NB4 (cell line): ENCODE data around the gene SLC6A11.

Experiments used
- CTCF ChIP-seq: IDR thresholded peaks from one replicate; pipeline ENCODE4 v1.5.1; 2012; ENCODE audit warnings: low read depth, low read length
- MAX ChIP-seq: IDR thresholded peaks from 2 replicates; pipeline ENCODE4 v1.6.1; 2011; ENCODE audit warnings: low read depth, low read length
- MYC ChIP-seq: IDR thresholded peaks from 2 replicates; pipeline ENCODE4 v1.6.1; 2011; ENCODE audit warnings: low read depth, low read length
- POLR2A ChIP-seq: IDR thresholded peaks from 2 replicates; pipeline ENCODE4 v1.6.1; 2011; ENCODE audit warnings: mild to moderate bottlenecking; ENCODE audit not compliant: insufficient read length; ENCODE audit errors: extremely low read depth

DNA sequence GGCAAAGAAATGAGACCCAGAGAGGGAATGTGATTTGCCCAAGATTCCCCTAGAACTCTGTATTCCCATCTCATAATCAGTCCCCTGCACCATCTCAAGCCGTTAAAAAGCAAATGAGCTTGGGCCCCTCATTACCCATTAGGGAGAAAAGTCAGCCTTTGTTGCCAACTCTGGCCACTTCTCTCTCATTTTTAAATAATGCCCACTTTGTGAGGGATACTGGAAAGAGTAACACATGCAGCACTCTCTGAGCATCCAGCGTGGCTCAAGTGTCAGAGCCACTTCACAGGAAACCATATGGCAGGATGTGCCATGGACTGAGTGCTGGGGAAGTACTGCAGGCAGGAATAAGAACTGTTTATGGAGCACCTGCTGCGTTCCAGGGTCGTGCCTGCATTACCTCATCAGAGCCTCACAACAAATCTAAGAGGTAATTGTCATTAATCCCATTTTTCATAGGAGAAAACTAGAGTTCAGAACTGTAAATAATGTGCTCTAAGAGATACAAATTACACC is 126.7 kb downstream of the SLC6A11 start:
- TF ChIP-seq CTCF (no peak), POLR2A (no peak), MAX (no peak), MYC (no peak)
